GM19463 (cell line): Measurements from ENCODE around the gene RAP1GDS1.
"Not testable (repeated sequence)": the region's sequence is repeated elsewhere in the genome, so short reads cannot be mapped to it uniquely, and the experiment has no call there.

Experiments used
- ATAC-seq: cut with Tn5 transposase; IDR thresholded peaks from one replicate; pipeline ENCODE4 v1.9.1; 2021; ENCODE audit warnings: mild to moderate bottlenecking, moderate library complexity; ENCODE audit not compliant: unreplicated experiment

Gene RAP1GDS1

GRCh38 chr4:98287328-98287727 is 26.1 kb downstream of the RAP1GDS1 start:
- ATAC-seq = no peak

- not testable (repeated sequence) for ATAC-seq
Measured at GRCh38 chr4:98288671-98289070, 27.5 kb downstream of the RAP1GDS1 start.

GRCh38 chr4:98289375-98289774 is 28.2 kb downstream of the RAP1GDS1 start:
- ATAC-seq = peak; percentile 56

- no peak for ATAC-seq
Measured at GRCh38 chr4:98290511-98290910, 29.3 kb downstream of the RAP1GDS1 start.

GRCh38 chr4:98293104-98293887 is 32.1 kb downstream of the RAP1GDS1 start:
- no peak for ATAC-seq

GRCh38 chr4:98298022-98298421 is 36.8 kb downstream of the RAP1GDS1 start:
- no peak for ATAC-seq

GRCh38 chr4:98300706-98301105 is 39.5 kb downstream of the RAP1GDS1 start:
- no peak for ATAC-seq

- ATAC-seq = no peak
Measured at GRCh38 chr4:98305576-98305975, 44.4 kb downstream of the RAP1GDS1 start.

GRCh38 chr4:98310867-98311266 is 49.7 kb downstream of the RAP1GDS1 start:
- no peak for ATAC-seq

GRCh38 chr4:98311656-98312055 is 50.5 kb downstream of the RAP1GDS1 start:
- ATAC-seq = no peak

- no peak for ATAC-seq
Measured at GRCh38 chr4:98314791-98315565, 53.8 kb downstream of the RAP1GDS1 start.

- no peak for ATAC-seq
Measured at GRCh38 chr4:98318521-98318920, 57.3 kb downstream of the RAP1GDS1 start.

GRCh38 chr4:98319021-98319420 is 57.8 kb downstream of the RAP1GDS1 start:
- no peak for ATAC-seq

GRCh38 chr4:98326168-98326567 is 65.0 kb downstream of the RAP1GDS1 start:
- ATAC-seq = no peak

GRCh38 chr4:98327694-98328093 is 66.5 kb downstream of the RAP1GDS1 start:
- no peak for ATAC-seq

- ATAC-seq = not testable (repeated sequence)
Measured at GRCh38 chr4:98329879-98330640, 68.9 kb downstream of the RAP1GDS1 start.

GRCh38 chr4:98332017-98332416 is 70.8 kb downstream of the RAP1GDS1 start:
- no peak for ATAC-seq

GRCh38 chr4:98334461-98334860 is 73.3 kb downstream of the RAP1GDS1 start:
- no peak for ATAC-seq

- no peak for ATAC-seq
Measured at GRCh38 chr4:98338761-98339438, 77.7 kb downstream of the RAP1GDS1 start.

- ATAC-seq = no peak
Measured at GRCh38 chr4:98341309-98341708, 80.1 kb downstream of the RAP1GDS1 start.

GRCh38 chr4:98343626-98344025 is 82.4 kb downstream of the RAP1GDS1 start:
- ATAC-seq = no peak
